ENCODE data around the gene ATG4C.

DNA sequence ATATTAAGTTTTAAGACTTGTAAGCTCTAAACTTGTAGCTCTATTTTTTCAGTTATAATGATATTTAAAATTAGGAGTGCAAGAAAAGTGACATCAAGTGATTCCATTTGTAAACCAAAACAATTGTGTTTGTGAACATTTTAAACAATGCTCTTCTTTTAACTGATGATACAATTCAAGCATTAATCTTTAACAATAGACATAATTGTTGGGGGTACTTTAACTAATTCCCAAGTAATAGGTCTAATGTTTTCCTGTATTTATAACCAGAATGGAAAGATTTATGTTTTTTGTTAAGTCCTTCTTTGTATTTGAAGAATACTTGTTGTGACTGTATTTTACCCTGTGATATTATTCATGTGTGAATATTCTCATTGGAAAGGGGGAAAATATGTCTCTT lies 6.8 kb downstream of the ATG4C start:
- TF ChIP-seq CTCF (IDR thresholded peaks at IDR 0.05) (no peak), POLR2A (IDR thresholded peaks at IDR 0.05) (no peak)

Measured in adrenal gland (tissue), 5 donors.